Spleen (tissue), 11 donors: ENCODE results near the gene CYFIP2. TPM values are rescaled to one million over a fixed set of nuclear protein-coding genes. Genes with fewer than 3 reads are reported as not detected.

Experiments used
- DNase-seq: peaks from one replicate; pipeline ENCODE4 v3.0.0-alpha.2; 2020
- H3K27ac ChIP-seq, 8 donors: fragments of 200-600 bp; sonication (generic) in 7 of 8; 1 replicate in 4 of 8; 2 replicates in 4 of 8; pipeline versions ENCODE4 v1.5.0 to v1.8.0; 2016 to 2021; ENCODE audit warnings: inconsistent platforms in 4 of 8, mild to moderate bottlenecking in 4 of 8, moderate library complexity in 1 of 8
- H3K27me3 ChIP-seq, 7 donors: fragments of 200-600 bp; sonication (generic) in 6 of 7; replicated peaks in 1 of 7; 1 replicate in 4 of 7; 2 replicates in 3 of 7; pipeline versions ENCODE4 v1.5.0 to v1.8.0; 2016 to 2021; ENCODE audit warnings: inconsistent platforms in 3 of 7, mild to moderate bottlenecking in 1 of 7
- H3K36me3 ChIP-seq, 6 donors: fragments of 200-600 bp; sonication (generic) in 5 of 6; 1 replicate in 4 of 6; 2 replicates in 2 of 6; pipeline versions ENCODE4 v1.5.0 to v1.8.0; 2016 to 2021; ENCODE audit warnings: inconsistent platforms in 2 of 6
- H3K4me1 ChIP-seq, 6 donors: fragments of 200-600 bp; sonication (generic) in 5 of 6; 1 replicate in 3 of 6; 2 replicates in 3 of 6; pipeline versions ENCODE4 v1.5.0 to v1.8.0; 2016 to 2021; ENCODE audit warnings: inconsistent platforms in 3 of 6
- H3K4me3 ChIP-seq, 8 donors: fragments of 200-600 bp; sonication (generic) in 7 of 8; 1 replicate in 4 of 8; 2 replicates in 4 of 8; pipeline versions ENCODE4 v1.5.0 to v1.8.0; 2016 to 2021; ENCODE audit warnings: inconsistent platforms in 4 of 8, mild to moderate bottlenecking in 4 of 8, moderate library complexity in 2 of 8
- H3K9me3 ChIP-seq, 8 donors: fragments of 200-600 bp; sonication (generic) in 7 of 8; 1 replicate in 4 of 8; 2 replicates in 4 of 8; pipeline versions ENCODE4 v1.5.0 to v1.8.0; 2016 to 2021; ENCODE audit warnings: inconsistent platforms in 4 of 8
- CTCF ChIP-seq, 11 experiments: fragments of 200-600 bp in 7 of 11; fragments of 450-650 bp in 4 of 11; sonication (generic) in 4 of 11; IDR thresholded peaks in 8 of 11; conservative IDR thresholded peaks in 3 of 11; 1 replicate in 7 of 11; 2 replicates in 4 of 11; pipeline versions ENCODE4 v1.4.0 to v1.8.0; 2016 to 2021; ENCODE audit warnings: antibody characterized with exemption in 11 of 11, inconsistent platforms in 4 of 11, mild to moderate bottlenecking in 1 of 11
- POLR2A ChIP-seq, 3 donors: fragments of 450-650 bp; IDR thresholded peaks; one replicate each; pipeline ENCODE4 v1.5.1; 2017; ENCODE audit warnings: antibody characterized with exemption in 3 of 3, mild to moderate bottlenecking in 1 of 3
- POLR2AphosphoS5 ChIP-seq, 3 donors: sonication (generic); formaldehyde crosslinking; IDR thresholded peaks; one replicate each; pipeline ENCODE4 v1.5.1; 2017; ENCODE audit warnings: antibody characterized with exemption in 3 of 3
- WGBS, 5 donors: extraction: QIAGEN DNeasy Blood & Tissue Kit in 3 of 5; methylation state at CpG; one replicate each; pipeline versions ENCODE4 v1.1.5 to v1.1.7; 2013 to 2018; 5-methylcytosine and 5-hydroxymethylcytosine counted together
- intact Hi-C: fragments of 100-400 bp; cut with DNase I; formaldehyde crosslinking; loops from one replicate; pipeline ENCODE4 v1.15.0; 2023; ENCODE audit warnings: low total_unique reads
- polyA plus RNA-seq, 3 donors: library from polyadenylated mRNA; stranded (reverse); fragments of 200-250 nt; gene quantifications; one replicate each; pipeline ENCODE4 v1.2.1, GENCODE V29; 2013
- total RNA-seq, 7 donors: library from RNA; depleted of rRNA in 3 of 7; stranded (reverse); fragments of >200 nt in 3 of 7; fragmentation: NEBNext Ultra II Directional in 4 of 7; extraction: Animal tissue kit (Norgen Biotek cat#: 25700) in 4 of 7; gene quantifications; one replicate each; pipeline versions ENCODE4 v1.1.0 to v1.2.1, GENCODE V29; 2016 to 2021
- donor health status: healthy with polysubstance abuse.
- donor health status: DM: no; HTN: no; CAD: no; lungs with moderate emphysema.
- donor health status: DM: no; HTN: no; CAD: no.
- donor health status: Bipolar disorder and iron deficiency.
- donor health status: healthy.
- donor health status: DM: no; HTN: no; CAD: no.
- donor health status: DM: yes; HTN: yes; CAD: no.

The CYFIP2 gene
- total and polyA plus RNA-seq, 10 donors = 74.8 to 232 (median 159) TPM

- Histone ChIP-seq H3K27me3 (no peaks in the 10 kb centered on the region), H3K36me3 (peaks cover 0 to 36% (median 30%) of the 10 kb centered on the region in 6 donors), H3K4me3 (peak overlapping the region in 1 of 8 donors; percentile 15), H3K27ac (peak overlapping the region; percentile 8 to 76 (median 66)), H3K9me3 (no peaks in the 10 kb centered on the region), H3K4me1 (peaks cover 0 to 71% (median 49%) of the 10 kb centered on the region in 6 donors)
- peak; percentile 81 for DNase-seq
- TF ChIP-seq CTCF (IDR thresholded peaks at IDR 0.05 in 8 of 11, conservative IDR thresholded peaks at IDR 0.05 in 3 of 11) = no peak
- peak in 2 of 3 donors; percentile 50 to 75 for TF ChIP-seq POLR2AphosphoS5 (IDR thresholded peaks at IDR 0.05)
- intact Hi-C loops = no loop called here
- WGBS, 5 donors = 52 to 64% (median 58%) methylated on average over 3 of the region's 3 CpGs
These were observed 17.5 kb downstream of the CYFIP2 start for GRCh38 chr5:157283434-157283833.

GRCh38 chr5:157284458-157285212 is 18.7 kb downstream of the CYFIP2 start:
- 81 to 94% (median 93%) methylated on average over 6 of the region's 6 CpGs for WGBS, 5 donors
- TF ChIP-seq POLR2AphosphoS5 (IDR thresholded peaks at IDR 0.05) (no peak), CTCF (IDR thresholded peaks at IDR 0.05 in 8 of 11, conservative IDR thresholded peaks at IDR 0.05 in 3 of 11) (no peak), POLR2A (IDR thresholded peaks at IDR 0.05) (no peak)

GRCh38 chr5:157285310-157286035 is 19.6 kb downstream of the CYFIP2 start:
- 91 to 97% (median 93%) methylated on average over 10 of the region's 10 CpGs for whole genome bisulfite sequencing, 5 donors
- no peak for TF ChIP-seq POLR2A (IDR thresholded peaks at IDR 0.05)
- TF ChIP-seq POLR2AphosphoS5 (IDR thresholded peaks at IDR 0.05) = no peak
- TF ChIP-seq CTCF (IDR thresholded peaks at IDR 0.05 in 8 of 11, conservative IDR thresholded peaks at IDR 0.05 in 3 of 11) = no peak
- DNase-seq = no peak
- intact Hi-C loops = no loop called here
- Histone ChIP-seq H3K4me1 (peaks cover 0 to 51% (median 34%) of the 10 kb centered on the region in 6 donors), H3K36me3 (peaks cover 0 to 56% (median 41%) of the 10 kb centered on the region in 6 donors), H3K9me3 (no peaks in the 10 kb centered on the region), H3K27ac (peak overlapping the region in 1 of 8 donors; percentile 45), H3K4me3 (no peak overlapping the region), H3K27me3 (no peaks in the 10 kb centered on the region)

More at GRCh38 chr5:157284458-157285212, 18.7 kb downstream of the CYFIP2 start:
- no peaks in the 10 kb centered on the region for H3K9me3 ChIP-seq
- H3K27ac ChIP-seq = peak overlapping the region in 4 of 8 donors; percentile 32 to 70 (median 66)
- peaks cover 0 to 48% (median 36%) of the 10 kb centered on the region in 6 donors for H3K36me3 ChIP-seq
- H3K4me3 ChIP-seq = no peak overlapping the region
- H3K4me1 ChIP-seq = peaks cover 0 to 59% (median 39%) of the 10 kb centered on the region in 6 donors
- DNase-seq = no peak
- no peaks in the 10 kb centered on the region for H3K27me3 ChIP-seq
- intact Hi-C loops = no loop called here

GRCh38 chr5:157286761-157287211 is 20.9 kb downstream of the CYFIP2 start:
- 78 to 88% (median 86%) methylated on average over 7 of the region's 7 CpGs for WGBS, 5 donors
- DNase-seq = no peak
- H3K4me1 ChIP-seq = peaks cover 0 to 48% (median 28%) of the 10 kb centered on the region in 6 donors
- H3K27ac ChIP-seq = no peak overlapping the region
- H3K36me3 ChIP-seq = peaks cover 0 to 68% (median 46%) of the 10 kb centered on the region in 6 donors
- intact Hi-C loops = no loop called here
- TF ChIP-seq POLR2AphosphoS5 (IDR thresholded peaks at IDR 0.05) (no peak), CTCF (IDR thresholded peaks at IDR 0.05 in 8 of 11, conservative IDR thresholded peaks at IDR 0.05 in 3 of 11) (no peak), POLR2A (IDR thresholded peaks at IDR 0.05) (no peak)
- H3K27me3 ChIP-seq = no peaks in the 10 kb centered on the region
- no peak overlapping the region for H3K4me3 ChIP-seq
- H3K9me3 ChIP-seq = no peaks in the 10 kb centered on the region
